Fibroblast of upper back skin (primary cell): ENCODE results near the gene ANKRD63.

Experiments
- DNase-seq: peaks from one replicate; pipeline ENCODE4 v3.0.0-alpha.2; 2013

Gene ANKRD63, protein sequence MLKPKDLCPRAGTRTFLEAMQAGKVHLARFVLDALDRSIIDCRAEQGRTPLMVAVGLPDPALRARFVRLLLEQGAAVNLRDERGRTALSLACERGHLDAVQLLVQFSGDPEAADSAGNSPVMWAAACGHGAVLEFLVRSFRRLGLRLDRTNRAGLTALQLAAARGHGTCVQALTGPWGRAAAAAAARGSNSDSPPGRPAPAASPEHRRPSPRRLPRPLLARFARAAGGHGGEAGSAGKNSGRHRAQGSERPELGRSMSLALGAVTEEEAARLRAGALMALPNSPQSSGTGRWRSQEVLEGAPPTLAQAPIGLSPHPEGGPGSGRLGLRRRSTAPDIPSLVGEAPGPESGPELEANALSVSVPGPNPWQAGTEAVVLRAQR

DNA sequence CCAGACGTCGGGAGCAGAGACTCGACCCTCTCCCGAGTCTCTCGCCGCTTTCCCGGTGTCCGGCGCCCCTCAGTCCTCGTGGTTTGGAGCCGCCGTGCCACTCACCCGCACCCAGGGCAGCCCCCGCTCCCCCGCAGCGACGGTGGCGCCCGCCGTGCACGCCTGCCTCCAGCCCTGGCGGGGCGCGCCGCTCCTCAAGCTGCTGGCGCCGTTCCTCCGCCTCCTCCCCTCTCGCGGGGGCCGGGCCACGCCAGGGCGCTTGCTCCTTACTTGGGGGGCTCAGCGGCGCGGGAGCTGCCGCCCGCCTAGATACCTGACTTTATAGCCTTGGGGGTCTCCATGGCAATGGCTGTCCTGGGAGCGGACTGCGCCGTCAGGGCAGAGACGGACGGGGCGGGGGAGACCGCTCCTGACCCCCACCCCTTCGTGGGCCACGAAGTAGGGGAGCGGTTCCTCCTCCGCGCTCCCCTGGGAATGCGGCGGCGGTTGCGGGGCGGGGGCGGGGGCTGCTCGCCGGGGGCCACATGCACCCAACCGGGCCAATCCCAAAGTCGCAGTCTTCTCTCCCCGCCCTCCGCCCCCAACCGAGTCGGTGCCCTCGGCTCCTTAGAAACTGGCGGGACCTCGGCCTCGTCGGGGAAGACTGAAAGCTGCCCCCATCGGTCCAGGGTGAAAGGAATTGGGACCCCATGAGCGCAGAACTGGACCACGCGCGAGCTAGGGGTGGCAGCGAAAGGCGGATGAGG lies at the start of gene ANKRD63:
Gene ANKRD63, minus strand, starts transcription at position 196 of the 746 bp plus-strand sequence. CDS start 478 bp downstream, outside the sequence.
- no peak for DNase-seq

DNA sequence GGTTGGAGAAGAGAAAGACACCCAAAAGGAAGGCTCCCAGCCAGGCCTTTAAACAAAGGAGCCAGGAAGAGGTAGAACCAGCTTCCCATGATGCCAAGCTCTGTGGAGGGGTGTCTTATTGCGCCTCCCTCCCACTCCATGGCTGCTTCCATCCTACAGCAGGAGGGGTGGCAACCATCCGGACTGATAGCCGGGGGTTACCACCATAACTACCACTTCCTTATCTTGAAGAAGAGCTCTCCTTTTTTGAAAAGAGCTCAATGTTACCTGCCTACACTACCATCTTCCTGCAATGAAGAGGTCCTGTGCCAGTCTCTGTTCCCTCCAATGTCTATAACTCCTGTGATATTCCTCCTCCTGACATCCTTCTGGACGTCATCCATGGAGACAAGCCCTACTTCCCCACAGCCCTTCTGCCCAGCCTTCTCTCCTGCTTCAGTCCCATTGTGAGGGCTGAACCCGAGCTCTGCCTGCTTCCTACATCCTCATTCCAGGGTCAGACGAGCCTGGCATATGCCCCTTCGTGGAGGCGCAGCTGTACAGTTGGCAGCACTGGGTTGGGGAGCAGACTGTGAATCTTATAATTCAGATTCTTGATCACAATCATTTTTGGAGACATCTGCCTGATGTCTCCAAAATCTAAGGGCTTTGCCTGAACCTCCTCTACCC lies 49.4 kb upstream of the ANKRD63 start:
- no peak for DNase-seq

DNA sequence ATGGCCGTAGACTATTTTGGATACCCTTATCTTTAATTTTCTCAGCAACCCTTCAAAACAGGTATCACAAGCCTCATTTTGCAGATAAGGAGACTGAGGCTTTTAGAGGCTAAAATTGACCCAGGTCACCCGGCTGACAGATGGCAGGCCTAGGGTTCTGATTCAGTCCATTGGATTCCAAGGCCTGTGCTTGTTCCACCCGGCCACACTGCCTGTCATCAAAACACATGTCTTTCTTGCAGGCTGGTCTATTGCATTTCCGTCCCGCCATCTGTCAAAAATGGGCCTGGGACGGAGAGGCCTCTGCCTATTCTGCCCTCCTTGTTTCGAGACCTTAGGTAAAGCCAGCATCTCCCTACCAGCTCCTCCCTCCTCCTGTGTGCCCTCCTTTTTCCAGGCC lies 48.8 kb upstream of the ANKRD63 start:
- DNase-seq: no peak

DNA sequence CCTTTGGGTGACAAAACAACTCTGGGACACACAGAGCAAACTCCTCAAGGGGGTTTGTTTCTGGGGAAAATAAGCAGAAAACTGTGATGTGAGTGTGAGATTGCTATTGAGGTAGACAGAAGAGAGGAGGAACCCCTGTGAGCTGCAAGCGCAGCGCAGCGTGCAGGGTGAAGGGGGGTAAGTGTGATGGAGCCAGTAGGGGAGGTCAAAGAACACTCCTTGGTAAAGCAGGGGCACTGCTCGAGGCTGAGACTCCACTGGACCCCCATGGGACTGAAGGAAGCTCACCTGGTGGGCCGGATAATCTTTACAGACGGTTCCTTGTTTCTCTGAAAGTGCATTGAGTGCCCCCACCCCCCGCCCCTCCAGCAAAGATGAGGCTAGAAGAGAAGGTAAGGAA lies 48.2 kb upstream of the ANKRD63 start:
- DNase-seq: no peak

DNA sequence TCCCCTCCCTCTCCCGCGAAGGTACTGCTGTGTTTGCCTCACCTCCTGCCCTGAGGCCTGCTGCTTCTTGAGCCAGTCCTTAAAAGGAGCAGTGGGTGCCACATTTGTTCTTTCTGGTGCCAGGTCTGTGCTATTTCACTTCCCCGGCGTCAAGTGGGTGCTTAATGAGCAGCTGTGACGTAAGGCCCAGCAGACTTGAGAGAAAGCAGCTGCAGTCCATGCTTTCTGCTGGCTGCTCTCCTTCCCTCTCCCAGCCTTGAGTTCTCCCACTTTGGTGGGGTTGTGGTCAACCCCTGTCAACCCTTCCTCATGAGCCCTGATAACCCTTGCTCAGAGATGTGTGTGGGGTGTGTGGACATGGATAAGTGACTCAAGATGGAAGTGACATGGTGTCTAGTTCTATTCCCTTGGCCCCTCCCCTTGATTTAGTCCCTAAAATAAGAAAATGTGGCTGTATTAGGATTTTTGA lies 47.5 kb upstream of the ANKRD63 start:
- no peak for DNase-seq

DNA sequence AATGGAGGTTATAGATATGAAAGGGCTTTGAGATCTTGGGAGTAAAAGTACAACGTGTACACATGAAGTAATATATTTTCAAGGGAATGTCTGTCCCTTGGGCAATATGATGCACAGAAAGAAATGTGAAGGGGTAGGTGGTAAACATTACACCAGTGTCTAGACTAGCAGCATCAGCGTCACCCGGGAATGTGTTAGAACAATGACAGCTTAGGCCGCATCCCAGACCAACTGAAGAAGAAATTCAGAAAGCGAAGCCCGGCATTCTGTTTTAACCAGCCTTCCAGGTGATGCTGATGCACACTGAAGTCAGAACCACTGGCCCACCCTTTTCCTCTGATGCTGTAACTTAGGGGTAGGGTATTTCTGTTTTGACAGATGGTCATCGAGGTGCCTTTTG lies 46.9 kb upstream of the ANKRD63 start:
- DNase-seq: no peak

DNA sequence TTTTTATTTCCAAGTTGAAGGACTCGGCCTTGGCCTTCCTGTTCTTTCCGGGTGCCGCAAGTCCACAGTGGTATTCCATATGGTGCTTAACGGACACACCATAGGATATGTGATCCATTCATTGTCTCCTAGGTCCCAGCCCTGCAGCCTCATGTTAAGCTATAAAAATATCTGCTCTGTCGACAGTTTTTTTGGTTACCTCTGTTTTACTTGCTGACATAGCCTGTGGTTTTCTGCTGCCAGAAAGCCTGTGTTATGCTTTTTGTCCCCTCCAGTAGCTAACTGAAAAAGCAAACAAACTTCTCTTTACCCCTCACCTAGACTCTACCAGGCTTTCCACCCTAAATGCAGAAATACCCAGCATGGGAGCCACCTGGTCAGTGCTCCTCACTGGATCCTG lies 45.9 kb upstream of the ANKRD63 start:
- DNase-seq: no peak

DNA sequence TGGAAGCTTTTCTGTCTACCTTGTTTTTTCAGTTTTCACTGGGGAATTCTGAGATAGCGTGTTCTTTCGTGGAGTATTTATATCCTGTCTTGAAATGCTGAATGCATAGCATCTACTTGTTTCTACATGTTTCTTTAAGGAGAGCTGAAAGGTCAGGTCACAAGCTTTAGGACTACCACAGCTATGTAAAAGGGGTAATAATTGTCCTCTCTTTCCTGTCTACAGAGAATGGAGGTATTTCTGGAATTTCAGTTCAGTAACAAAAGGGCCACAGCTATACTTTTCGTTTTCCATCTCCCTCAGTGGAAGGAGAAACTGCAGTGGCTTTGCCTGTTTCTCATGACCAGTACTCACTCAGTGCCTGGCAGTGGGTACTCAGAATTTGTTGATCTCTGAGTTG lies 45.3 kb upstream of the ANKRD63 start:
- DNase-seq: peak; percentile 84

DNA sequence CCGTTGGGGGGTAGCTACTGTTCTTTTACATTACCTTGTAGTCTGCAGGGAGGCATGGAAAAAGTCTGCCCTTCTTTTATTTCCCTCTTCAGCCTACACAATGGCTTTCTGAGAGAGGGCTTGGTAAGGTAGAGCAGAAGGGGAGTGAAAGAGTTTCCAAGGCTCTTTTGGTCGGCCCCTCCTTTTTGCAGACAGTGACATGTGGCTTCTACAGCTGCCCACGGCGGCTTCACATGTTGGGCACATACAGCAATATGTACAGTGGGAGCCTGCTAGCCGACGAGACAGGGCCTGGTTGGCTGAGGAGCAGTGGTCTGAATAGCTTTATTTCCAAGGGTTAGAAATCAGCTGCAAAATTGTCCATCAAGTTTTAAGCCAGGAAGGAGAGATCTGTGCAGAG lies 44.6 kb upstream of the ANKRD63 start:
- DNase-seq: no peak

DNA sequence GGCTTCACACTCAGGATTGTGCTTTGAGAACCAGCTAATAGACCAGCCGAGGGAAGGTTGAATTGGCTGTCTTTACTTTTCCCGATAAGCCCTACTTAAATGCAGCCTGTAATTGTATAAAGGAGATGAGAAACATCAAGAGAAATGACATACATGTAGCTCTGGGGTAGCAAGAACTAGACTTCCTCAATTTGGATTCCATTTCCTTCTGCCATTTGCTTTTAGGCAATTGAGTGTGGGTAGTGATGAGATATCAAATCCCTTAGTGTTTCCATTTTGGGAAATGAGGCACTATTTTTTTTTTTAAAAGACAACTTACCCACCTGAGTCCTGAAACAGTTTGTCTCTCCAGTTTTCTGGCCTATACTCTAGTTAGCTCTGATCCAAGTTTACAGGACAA lies 42.8 kb upstream of the ANKRD63 start:
- no peak for DNase-seq

DNA sequence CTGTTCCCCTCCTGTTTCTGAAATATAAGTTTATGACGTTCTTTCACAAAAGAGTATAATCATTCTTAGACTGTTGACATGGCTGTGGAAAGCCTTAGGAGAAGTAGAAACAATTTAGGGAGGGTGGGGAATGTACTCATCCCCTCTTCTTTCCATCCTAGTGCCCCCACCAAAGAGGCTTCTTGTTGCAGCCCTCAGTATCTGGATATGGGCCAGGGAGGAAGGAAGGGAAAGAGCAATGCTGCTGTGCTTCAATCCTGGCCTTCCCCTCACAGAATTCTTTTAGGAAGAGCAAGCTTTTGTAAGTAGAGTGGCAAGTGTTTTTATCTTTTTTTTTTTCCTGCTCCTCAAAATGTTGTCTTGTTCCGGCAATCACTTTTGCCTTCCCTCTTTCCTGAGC lies 42.3 kb upstream of the ANKRD63 start:
- no peak for DNase-seq

DNA sequence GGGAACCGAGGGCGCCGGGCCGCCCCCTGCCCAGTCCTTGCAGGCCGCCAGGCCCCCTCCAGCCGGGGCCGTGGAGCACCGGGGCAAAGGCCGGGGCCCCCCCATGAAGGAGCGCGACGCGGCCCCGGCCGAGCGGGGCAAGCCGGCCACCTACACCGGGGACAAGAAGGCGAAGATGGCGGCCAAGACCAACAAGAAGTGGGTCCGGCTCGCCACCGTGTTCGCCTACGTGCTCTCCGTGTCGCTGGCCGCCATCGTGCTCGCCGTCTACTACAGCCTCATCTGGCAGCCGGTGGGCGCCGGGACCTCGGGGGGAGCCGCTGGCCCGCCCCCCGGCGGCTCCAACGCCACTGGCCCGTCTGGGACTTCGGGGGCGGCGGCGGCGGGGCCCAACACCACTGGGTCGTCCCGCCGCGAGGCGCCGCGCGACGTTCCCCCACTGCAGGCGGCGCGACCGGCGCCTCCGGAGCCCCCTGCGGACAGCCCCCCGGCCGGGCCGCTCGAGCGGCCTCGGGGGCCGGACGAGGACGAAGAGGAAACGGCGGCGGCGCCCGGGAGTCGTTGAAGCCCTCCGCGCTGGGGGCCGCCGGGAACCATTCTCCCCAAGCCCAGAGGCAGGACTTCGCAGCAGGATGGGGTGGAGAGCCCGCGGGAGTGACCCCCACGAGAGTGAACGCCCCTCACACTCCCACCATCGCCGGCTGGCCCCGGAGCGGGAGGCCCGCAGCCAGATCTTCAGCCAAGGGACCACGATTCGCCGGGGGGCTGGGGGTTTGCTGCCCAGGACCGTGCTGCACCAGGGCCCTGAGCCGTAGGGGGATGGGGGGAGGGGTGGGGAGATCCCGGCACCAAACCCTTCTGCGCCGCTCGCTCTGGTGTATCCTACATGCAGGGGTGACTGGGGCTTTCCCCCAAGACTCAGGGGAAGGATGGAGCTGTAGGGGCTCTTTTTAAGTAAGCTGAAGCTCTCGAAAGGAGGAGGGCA lies 41.4 kb upstream of the ANKRD63 start:
- DNase-seq: no peak

DNA sequence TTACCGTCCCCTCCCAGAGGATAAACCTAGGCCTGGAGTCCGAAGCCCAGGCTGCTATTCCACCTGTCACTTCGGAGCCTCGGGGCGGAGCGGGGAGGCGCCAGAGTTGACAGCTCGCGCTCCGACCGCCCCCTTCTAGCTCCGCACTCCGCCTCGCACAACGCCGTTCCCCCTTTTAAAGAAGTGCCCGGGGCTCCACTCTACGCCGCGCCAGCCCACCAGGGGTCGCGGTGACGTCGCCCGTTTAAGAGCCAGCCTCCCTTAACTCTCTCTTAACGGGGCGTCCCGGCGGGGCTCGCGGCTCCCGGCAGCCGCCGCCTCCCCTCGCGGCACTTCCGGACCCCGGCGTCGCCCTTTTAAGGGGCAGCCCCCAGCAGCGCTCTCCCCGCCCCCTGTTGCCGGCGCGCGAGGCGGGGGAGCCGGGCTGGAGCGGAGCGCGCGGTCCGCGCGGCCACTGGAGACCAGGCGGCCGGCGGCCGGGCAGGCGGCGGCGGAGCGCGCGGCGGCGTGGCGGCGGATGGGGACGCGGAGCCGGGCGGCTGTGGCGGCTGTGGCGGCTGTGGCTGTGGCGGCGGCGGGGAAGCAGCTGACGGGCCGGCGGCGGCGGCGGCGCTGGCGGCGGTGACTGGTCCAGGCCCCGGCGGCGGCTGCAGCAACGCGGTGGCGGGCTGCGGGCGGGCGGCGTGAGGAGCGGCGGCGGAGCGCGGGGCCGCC lies 40.5 kb upstream of the ANKRD63 start, which contains the start of gene INAFM2:
Gene INAFM2, plus strand, starts transcription at position 454 of the 714 bp plus-strand sequence. CDS start 364 bp downstream, outside the sequence.
- peak; percentile 95 for DNase-seq

DNA sequence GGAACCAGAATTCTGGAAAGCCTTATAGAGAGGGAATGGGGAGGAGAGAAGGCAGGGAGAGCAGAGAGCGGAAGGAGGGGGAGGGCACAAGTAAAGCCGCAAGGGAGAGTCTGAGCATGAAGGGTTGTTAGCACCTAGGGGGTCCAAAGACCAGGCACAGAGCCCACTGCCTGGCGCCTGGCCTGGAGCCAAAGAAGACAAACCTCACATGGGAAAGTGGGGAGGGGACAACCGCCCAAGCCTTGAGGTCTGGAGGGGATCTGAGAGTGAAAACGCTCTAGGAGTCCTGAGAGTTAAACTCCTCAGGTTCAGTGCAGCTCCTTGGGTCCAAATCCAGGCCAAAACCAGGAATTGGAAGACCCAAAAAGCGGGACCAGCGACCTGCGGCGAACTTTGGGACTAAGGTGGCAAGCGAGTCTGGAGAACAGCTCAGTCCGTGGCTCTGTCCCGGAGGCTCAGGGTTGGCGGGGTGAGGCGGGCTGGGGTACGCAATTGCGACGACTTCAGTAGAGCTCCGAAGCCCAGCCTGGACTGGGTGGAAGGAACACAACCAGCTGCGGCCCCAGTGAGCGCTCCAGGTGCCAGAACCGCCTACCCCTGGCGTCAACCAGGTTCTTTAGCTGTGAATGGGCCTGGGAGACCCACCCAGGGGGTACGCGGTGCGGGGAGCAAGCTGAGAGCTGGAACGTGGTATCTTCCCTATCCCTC lies 39.8 kb upstream of the ANKRD63 start:
- DNase-seq: peak; percentile 58

DNA sequence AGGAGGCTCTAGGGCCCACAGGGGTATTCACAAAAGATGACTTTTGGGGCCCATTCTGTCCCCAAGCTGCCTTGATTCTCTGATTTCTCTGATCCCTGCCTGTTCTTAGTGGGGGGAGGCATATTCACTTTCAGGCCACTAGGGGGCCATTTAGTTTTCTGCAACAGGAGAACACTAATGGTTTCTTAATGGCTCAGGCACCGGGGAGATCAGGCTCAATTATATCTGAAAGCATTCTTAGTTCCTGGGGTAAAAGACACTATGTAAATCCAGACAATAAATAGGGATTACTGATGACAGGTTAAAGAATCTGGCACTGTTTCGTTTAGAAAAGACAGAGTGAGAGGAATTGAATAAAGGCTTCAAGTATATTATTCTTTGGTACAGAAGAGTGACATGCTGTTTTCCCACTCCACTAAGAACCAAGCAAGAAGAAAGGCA lies 38.1 kb upstream of the ANKRD63 start:
- peak; percentile 69 for DNase-seq

DNA sequence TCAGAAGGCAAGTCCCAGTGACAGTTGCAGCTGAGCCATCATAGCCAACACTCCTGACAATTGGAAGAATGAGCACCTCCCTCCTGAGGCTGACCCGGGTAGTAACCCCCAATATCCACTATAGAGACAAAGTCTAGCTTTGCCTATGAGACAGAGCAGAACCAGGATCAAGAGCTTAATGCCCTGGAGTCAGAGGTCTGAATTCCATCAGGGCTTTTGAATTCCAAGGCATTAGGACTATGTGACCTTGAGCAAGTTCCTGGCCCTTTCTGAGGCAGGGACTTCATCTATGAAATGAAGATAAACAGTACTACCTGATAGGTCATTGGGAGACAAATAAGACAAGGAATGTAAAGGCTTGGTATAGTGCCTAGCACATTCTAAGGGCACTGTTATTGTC lies 37.5 kb upstream of the ANKRD63 start:
- DNase-seq: no peak

DNA sequence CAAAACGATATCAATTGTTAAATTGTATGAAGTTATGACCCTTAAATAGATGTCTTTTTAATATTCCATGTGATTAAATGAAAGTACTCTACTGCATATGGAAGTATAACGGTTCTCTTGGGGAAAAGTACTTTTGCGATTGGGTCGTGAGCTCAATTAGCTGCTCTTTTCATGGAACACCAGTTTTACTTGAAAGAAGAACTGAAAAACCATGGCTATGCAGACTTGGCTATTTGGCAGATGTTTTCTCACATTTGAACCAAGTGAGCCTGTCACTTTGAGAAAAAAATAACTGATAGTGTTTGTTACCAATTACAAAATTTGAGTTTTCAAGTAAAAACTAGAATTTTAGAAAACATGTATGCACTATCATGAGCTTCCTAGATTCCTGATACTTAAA lies 34.7 kb upstream of the ANKRD63 start:
- DNase-seq: no peak

DNA sequence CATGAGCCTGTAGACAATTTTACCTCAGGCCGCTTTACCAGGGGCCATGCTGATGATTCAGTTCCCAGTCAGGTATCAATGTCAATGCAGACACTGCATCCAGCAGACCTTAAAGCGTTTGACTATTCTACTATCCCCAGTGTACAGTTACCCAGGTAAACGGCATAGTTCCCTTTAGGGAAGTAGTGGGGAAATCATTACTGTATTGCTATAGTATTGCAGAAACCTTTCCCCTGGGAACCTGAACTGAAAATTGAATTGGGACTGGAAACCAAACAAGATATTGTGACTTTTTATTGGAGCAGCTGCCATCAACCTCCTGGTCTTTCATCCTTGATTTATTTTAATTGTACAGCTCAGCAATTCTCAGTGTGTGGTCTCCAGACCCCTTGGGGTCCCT lies 34.1 kb upstream of the ANKRD63 start:
- DNase-seq: no peak

DNA sequence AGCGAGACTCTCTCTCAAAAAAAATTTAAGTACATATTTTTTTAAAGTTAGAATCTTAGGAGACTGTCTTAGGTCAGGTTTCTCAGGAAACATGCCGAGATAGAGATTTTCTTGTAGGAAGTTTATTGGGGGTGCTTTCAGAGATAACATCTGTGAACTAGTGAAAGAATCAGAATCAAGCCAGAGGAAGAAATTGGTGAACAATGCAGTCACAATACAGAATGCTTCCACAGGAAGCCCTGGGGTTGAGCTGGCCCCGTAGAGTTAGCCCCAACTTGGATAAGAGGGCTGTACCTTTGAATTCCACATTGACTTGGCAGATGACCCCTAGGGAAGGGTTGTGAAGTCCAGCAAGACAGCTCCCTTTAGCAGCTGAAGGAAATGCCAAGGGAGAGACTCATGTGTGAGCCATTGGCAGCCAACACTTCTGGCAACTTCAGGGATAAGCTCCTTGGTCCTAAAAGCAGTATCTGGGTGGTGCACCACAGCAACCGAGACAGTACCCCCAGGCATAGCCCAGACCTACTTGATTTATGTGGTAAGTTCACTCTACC lies 31.9 kb upstream of the ANKRD63 start:
- DNase-seq: no peak
